Activated CD4-positive, alpha-beta T cell treated with anti-CD3 and anti-CD28 coated beads, Interleukin-2, amount 10 ng/mL, durations not matched to agents 24 days and 14 days (primary cell): ENCODE results near the gene TRAPPC6A. TPM values are rescaled to one million over a fixed set of nuclear protein-coding genes. Genes with fewer than 3 reads are reported as not detected.

Source experiments
- DNase-seq: peaks from one replicate; pipeline ENCODE4 v3.0.0; 2022
- H3K27ac Mint-ChIP-seq: one replicate; pipeline ENCODE4 v1.8.0; 2022; ENCODE audit warnings: mild to moderate bottlenecking, mixed read lengths
- H3K27me3 Mint-ChIP-seq: one replicate; pipeline ENCODE4 v1.8.0; 2022; ENCODE audit warnings: mixed read lengths
- H3K36me3 Mint-ChIP-seq: one replicate; pipeline ENCODE4 v1.8.0; 2022; ENCODE audit warnings: low read depth, mild to moderate bottlenecking, mixed read lengths
- H3K4me1 Mint-ChIP-seq: one replicate; pipeline ENCODE4 v1.8.0; 2021; ENCODE audit warnings: mixed read lengths
- H3K4me3 Mint-ChIP-seq: one replicate; pipeline ENCODE4 v1.8.0; 2022; ENCODE audit warnings: mild to moderate bottlenecking, moderate library complexity, mixed read lengths
- H3K9me3 Mint-ChIP-seq: one replicate; pipeline ENCODE4 v1.8.0; 2021; ENCODE audit warnings: mixed read lengths
- intact Hi-C: fragments of 100-400 bp; cut with micrococcal nuclease; formaldehyde crosslinking; loops from one replicate; pipeline ENCODE4 v1.15.1; 2023
- total RNA-seq: library from RNA; stranded (reverse); gene quantifications from 2 replicates; pipeline ENCODE4 v1.2.3, GENCODE V29; 2022

Gene TRAPPC6A
- total RNA-seq, 1 donor from 2014 or later = 24.7 TPM

- H3K36me3 Mint-ChIP-seq = peaks cover 5% of the 10 kb centered on the region
- peaks cover 4% of the 10 kb centered on the region for H3K4me1 Mint-ChIP-seq
- intact Hi-C loops = no loop called here
- no peaks in the 10 kb centered on the region for H3K9me3 Mint-ChIP-seq
- DNase-seq = no peak
- H3K27ac Mint-ChIP-seq = no peak overlapping the region
- no peak overlapping the region for H3K4me3 Mint-ChIP-seq
- no peaks in the 10 kb centered on the region for H3K27me3 Mint-ChIP-seq
These were observed 33.4 kb downstream of the TRAPPC6A start for GRCh38 chr19:45144431-45145269.

GRCh38 chr19:45142726-45143110, 35.3 kb downstream of the TRAPPC6A start:
- H3K27ac Mint-ChIP-seq = no peak overlapping the region
- intact Hi-C loops = no loop called here
- peaks cover 5% of the 10 kb centered on the region for H3K36me3 Mint-ChIP-seq
- H3K27me3 Mint-ChIP-seq = no peaks in the 10 kb centered on the region
- DNase-seq = no peak
- no peaks in the 10 kb centered on the region for H3K4me1 Mint-ChIP-seq
- H3K9me3 Mint-ChIP-seq = no peaks in the 10 kb centered on the region
- H3K4me3 Mint-ChIP-seq = no peak overlapping the region

DNA sequence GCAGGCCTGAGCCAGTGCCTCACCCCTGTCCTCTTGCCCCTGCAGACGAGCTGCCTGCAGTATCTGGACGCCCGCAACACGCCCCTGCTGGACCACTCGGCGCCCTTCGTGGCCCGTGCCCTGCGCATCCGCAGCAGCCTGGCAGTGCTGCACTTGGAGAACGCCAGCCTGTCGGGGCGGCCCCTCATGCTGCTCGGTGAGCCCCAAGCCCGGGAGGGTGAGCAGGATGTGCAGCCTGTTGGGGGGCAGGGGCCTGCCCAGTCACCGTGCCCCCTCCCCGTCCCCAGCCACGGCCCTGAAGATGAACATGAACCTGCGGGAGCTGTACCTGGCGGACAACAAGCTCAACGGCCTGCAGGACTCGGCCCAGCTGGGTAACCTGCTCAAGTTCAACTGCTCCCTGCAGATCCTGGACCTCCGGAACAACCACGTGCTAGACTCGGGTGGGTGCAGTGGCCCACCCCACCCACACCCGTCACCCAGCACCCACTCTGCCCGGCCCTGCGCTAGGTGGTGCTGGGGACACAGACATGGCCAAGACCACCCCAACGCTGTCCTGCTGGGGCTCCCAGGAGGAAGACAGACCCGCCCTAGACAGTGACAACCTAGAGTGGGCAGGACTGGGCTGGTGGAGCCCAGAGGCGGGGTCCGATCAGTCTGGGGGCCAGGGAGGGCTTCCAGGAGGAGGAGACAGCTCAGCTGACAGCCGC, 35.9 kb downstream of the TRAPPC6A start:
- intact Hi-C loops = no loop called here
- no peak overlapping the region for H3K27ac Mint-ChIP-seq
- H3K9me3 Mint-ChIP-seq = no peaks in the 10 kb centered on the region
- H3K4me1 Mint-ChIP-seq = no peaks in the 10 kb centered on the region
- H3K27me3 Mint-ChIP-seq = no peaks in the 10 kb centered on the region
- H3K36me3 Mint-ChIP-seq = peaks cover 5% of the 10 kb centered on the region
- H3K4me3 Mint-ChIP-seq = no peak overlapping the region
- DNase-seq = no peak

GRCh38 chr19:45141203-45141900, 36.7 kb downstream of the TRAPPC6A start:
- no peaks in the 10 kb centered on the region for H3K27me3 Mint-ChIP-seq
- H3K9me3 Mint-ChIP-seq = no peaks in the 10 kb centered on the region
- intact Hi-C loops = no loop called here
- H3K4me1 Mint-ChIP-seq = peaks cover under 1% of the 10 kb centered on the region
- H3K4me3 Mint-ChIP-seq = no peak overlapping the region
- no peak overlapping the region for H3K27ac Mint-ChIP-seq
- DNase-seq = no peak
- H3K36me3 Mint-ChIP-seq = peaks cover 5% of the 10 kb centered on the region

DNA sequence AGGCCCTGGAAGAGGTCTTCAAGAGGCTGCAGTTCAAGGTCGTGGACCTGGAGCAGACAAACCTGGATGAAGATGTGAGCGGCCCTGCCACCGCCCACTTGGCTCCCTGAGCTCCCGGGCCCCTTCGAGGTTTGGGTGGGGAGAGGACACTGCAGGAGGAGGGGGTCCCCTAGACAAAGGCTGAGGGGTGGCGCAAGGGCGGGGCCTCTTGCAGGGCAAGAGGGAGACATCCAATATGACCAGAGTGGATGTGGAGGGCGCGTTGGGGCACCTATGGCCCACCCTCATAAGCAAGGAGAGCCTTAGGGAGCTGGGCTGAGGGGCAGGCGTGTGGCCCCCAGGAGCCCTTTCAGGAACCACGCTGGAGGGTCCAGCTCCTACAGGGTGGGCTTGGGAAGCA, 37.5 kb downstream of the TRAPPC6A start:
- no peak for DNase-seq
- no peak overlapping the region for H3K4me3 Mint-ChIP-seq
- H3K27ac Mint-ChIP-seq = no peak overlapping the region
- H3K4me1 Mint-ChIP-seq = peaks cover 1% of the 10 kb centered on the region
- H3K9me3 Mint-ChIP-seq = no peaks in the 10 kb centered on the region
- intact Hi-C loops = no loop called here
- peaks cover 3% of the 10 kb centered on the region for H3K36me3 Mint-ChIP-seq
- no peaks in the 10 kb centered on the region for H3K27me3 Mint-ChIP-seq

GRCh38 chr19:45140144-45140503, 37.9 kb downstream of the TRAPPC6A start:
- Mint-ChIP-seq H3K27me3 (no peaks in the 10 kb centered on the region), H3K4me1 (peaks cover 1% of the 10 kb centered on the region), H3K4me3 (no peak overlapping the region), H3K27ac (no peak overlapping the region), H3K9me3 (no peaks in the 10 kb centered on the region), H3K36me3 (peaks cover 3% of the 10 kb centered on the region)
- DNase-seq = no peak
- intact Hi-C loops = no loop called here

DNA sequence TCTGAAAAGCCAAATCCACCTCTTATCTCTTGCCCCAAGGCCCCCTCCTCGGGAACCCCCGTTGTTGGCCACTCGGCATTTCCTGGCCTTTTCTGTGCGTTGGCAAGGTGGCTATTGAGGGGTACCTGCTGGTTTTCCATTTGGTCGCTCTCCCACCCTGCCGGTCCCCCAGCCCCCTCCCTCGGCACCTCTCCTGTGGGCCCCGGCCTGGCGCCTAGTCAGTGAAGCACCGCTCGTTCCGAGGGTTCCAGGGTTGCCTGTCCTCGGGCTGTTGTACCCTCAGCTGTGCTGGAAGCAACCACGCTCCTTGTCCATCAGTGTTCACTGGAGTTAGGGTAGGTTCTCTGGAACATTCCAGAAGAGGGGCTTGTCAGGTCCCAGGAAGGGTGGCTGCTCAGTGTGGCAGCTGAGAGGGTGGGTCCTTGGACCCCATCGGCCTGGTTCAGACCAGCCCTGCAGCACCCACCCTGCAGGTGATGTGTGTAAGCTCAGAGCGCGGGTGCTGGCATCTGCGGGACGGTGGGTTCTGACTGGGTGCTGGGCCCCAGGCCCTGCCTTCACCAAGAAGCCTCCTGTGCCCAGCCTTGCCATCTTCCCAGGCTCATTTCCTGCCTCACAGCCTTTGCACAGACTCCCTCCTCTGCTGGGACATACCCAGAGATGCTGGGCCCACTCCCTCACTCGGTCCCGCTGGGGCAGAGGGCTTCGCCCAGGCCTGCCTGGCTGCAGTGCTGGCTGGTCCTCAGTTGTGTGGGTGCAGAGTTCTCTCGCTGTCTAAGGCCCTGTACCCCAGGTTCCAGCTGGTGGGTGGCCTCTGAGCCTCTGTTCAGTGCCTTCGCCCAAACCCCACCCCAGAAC, 38.5 kb downstream of the TRAPPC6A start:
- H3K4me3 Mint-ChIP-seq = no peak overlapping the region
- intact Hi-C loops = no loop called here
- H3K4me1 Mint-ChIP-seq = peaks cover 1% of the 10 kb centered on the region
- H3K9me3 Mint-ChIP-seq = no peaks in the 10 kb centered on the region
- H3K27ac Mint-ChIP-seq = no peak overlapping the region
- H3K36me3 Mint-ChIP-seq = peaks cover 3% of the 10 kb centered on the region
- H3K27me3 Mint-ChIP-seq = no peaks in the 10 kb centered on the region
- no peak for DNase-seq

- Mint-ChIP-seq H3K36me3 (peaks cover 3% of the 10 kb centered on the region), H3K9me3 (no peaks in the 10 kb centered on the region), H3K27ac (no peak overlapping the region), H3K4me3 (no peak overlapping the region), H3K4me1 (peaks cover 1% of the 10 kb centered on the region), H3K27me3 (no peaks in the 10 kb centered on the region)
- intact Hi-C loops = no loop called here
- no peak for DNase-seq
These were observed 39.7 kb downstream of the TRAPPC6A start for GRCh38 chr19:45138303-45138751.

GRCh38 chr19:45137179-45137761, 40.8 kb downstream of the TRAPPC6A start:
- Mint-ChIP-seq H3K4me3 (no peak overlapping the region), H3K27ac (no peak overlapping the region), H3K27me3 (no peaks in the 10 kb centered on the region), H3K9me3 (no peaks in the 10 kb centered on the region), H3K36me3 (no peaks in the 10 kb centered on the region), H3K4me1 (peaks cover 1% of the 10 kb centered on the region)
- DNase-seq = no peak
- intact Hi-C loops = no loop called here

GRCh38 chr19:45136507-45137178, 41.4 kb downstream of the TRAPPC6A start:
- intact Hi-C loops = no loop called here
- Mint-ChIP-seq H3K27me3 (no peaks in the 10 kb centered on the region), H3K4me1 (peaks cover 1% of the 10 kb centered on the region), H3K27ac (no peak overlapping the region), H3K9me3 (no peaks in the 10 kb centered on the region), H3K4me3 (no peak overlapping the region), H3K36me3 (no peaks in the 10 kb centered on the region)
- DNase-seq = no peak

DNA sequence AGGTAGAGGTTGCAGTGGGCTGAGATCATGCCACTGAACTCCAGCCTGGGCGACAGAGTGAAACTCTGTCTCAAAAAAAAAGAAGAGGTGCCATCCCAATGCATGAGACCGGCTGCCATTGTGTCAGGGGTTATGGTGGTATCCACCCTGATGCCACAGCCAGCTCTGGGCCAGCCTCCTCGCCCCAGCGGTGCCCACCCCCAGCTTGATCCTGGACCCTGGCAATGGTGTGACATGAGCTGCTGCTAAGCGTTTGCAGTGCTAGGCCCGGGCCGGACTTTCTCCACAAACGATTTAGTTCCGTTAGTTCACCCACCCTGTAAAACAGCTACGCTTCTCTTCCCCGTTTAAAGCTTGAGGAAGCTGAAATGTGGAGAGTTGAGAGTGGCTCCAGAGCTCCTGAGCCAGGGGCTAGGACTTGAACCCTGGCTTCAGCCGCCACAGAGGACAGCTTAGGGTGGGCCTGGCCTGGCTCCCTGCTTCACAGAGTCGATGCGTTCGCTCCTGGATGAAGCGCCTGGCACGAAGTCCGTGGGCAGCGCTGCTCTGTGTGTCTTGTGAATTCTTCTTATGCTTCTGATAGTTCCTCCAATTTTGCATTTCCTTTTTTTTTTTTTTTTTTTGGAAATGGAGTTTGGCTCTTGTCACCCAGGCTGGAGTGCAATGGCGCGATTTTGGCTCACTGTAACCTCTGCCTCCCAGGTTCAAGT, 42.7 kb downstream of the TRAPPC6A start:
- Mint-ChIP-seq H3K27ac (no peak overlapping the region), H3K36me3 (no peaks in the 10 kb centered on the region), H3K27me3 (no peaks in the 10 kb centered on the region), H3K9me3 (no peaks in the 10 kb centered on the region), H3K4me1 (peaks cover 1% of the 10 kb centered on the region), H3K4me3 (no peak overlapping the region)
- DNase-seq = no peak
- intact Hi-C loops = no loop called here

DNA sequence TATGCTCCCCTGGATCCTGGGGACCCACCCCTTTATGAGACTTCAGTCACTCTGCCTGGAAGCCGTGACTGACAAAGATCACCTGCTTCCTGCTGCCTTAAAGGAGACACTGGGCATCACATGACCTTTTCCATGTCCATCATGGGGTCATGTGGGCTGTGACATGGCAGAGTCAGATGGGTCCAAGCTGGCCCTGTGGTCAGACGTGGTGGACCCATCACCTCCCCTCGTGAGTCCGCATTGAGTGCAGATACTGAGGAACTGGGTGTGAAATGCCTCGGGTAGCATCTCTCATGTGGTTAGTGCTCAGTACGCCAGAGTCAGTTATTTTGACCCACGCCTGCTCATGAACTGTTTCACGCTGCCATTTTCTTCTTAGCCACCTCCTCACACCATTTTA, 44.4 kb downstream of the TRAPPC6A start:
- H3K4me3 Mint-ChIP-seq = no peak overlapping the region
- no peaks in the 10 kb centered on the region for H3K27me3 Mint-ChIP-seq
- no peaks in the 10 kb centered on the region for H3K36me3 Mint-ChIP-seq
- intact Hi-C loops = no loop called here
- no peak for DNase-seq
- H3K9me3 Mint-ChIP-seq = no peaks in the 10 kb centered on the region
- H3K4me1 Mint-ChIP-seq = peaks cover 1% of the 10 kb centered on the region
- H3K27ac Mint-ChIP-seq = no peak overlapping the region
